PC-9 (cell line): Measurements from ENCODE around the gene PTGER3.

Source experiments
- EZH2 ChIP-seq: fragments of 200-600 bp; sonication (generic); IDR thresholded peaks from 2 replicates; pipeline ENCODE4 v1.8.0; 2017; ENCODE audit warnings: antibody characterized with exemption, low read depth
- TF ChIP-seq, protein P1 (sequence below): fragments of 200-600 bp; sonication (generic); conservative IDR thresholded peaks from 2 replicates; pipeline ENCODE4 v1.6.1; 2017; ENCODE audit warnings: mixed run types, antibody characterized with exemption, mild to moderate bottlenecking, moderate library complexity

DNA sequence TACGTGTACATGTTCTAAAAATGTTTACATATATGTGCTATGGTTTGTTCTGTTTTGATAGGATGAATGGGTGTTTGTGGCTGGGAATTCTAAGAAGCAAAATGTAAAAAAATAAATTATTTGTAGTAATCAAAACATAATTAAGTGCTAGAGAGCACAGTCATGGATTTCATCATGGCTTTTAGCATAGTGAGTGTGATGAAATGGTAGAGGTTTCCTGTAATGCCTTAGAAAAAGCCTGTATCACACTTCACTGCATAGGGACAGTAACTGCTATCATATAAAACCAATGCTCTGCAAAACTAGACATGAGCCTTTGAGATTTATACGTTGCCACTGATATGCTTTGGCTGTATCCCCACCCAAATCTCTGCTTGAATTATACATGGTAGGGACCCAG lies 99.8 kb downstream of the PTGER3 start:
- TF ChIP-seq, protein P1, sequence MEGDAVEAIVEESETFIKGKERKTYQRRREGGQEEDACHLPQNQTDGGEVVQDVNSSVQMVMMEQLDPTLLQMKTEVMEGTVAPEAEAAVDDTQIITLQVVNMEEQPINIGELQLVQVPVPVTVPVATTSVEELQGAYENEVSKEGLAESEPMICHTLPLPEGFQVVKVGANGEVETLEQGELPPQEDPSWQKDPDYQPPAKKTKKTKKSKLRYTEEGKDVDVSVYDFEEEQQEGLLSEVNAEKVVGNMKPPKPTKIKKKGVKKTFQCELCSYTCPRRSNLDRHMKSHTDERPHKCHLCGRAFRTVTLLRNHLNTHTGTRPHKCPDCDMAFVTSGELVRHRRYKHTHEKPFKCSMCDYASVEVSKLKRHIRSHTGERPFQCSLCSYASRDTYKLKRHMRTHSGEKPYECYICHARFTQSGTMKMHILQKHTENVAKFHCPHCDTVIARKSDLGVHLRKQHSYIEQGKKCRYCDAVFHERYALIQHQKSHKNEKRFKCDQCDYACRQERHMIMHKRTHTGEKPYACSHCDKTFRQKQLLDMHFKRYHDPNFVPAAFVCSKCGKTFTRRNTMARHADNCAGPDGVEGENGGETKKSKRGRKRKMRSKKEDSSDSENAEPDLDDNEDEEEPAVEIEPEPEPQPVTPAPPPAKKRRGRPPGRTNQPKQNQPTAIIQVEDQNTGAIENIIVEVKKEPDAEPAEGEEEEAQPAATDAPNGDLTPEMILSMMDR = no peak
- TF ChIP-seq EZH2 = no peak
